GM12872 (cell line): Measurements from ENCODE around the gene LRRC55.

Source experiments
- CTCF ChIP-seq: IDR thresholded peaks from 3 replicates; pipeline ENCODE4 v1.5.1; 2011; ENCODE audit warnings: low read depth, mild to moderate bottlenecking, low read length, moderate library complexity; ENCODE audit not compliant: insufficient read depth

LRRC55 gene

GRCh38 chr11:57228600-57228999 lies 46.8 kb downstream of the LRRC55 start:
- no peak for TF ChIP-seq CTCF

GRCh38 chr11:57230316-57230715 lies 48.6 kb downstream of the LRRC55 start:
- TF ChIP-seq CTCF, result no peak

- no peak for TF ChIP-seq CTCF
Observed at GRCh38 chr11:57230791-57231538, 49.2 kb downstream of the LRRC55 start.

- TF ChIP-seq CTCF, result no peak
Observed at GRCh38 chr11:57231539-57232253, 49.9 kb downstream of the LRRC55 start.

GRCh38 chr11:57233702-57234101 lies 51.9 kb downstream of the LRRC55 start:
- TF ChIP-seq CTCF, result no peak

GRCh38 chr11:57235761-57236703 lies 54.3 kb downstream of the LRRC55 start:
- TF ChIP-seq CTCF, result no peak

GRCh38 chr11:57237204-57237681 lies 55.5 kb downstream of the LRRC55 start, which contains the start of gene APLNR:
TSS of gene APLNR (minus strand) at chr11:57237250. CDS start at chr11:57237004, 246 bp downstream.
- TF ChIP-seq CTCF, result no peak
